ENCODE measurements around the gene MCF2L2.

GRCh38 chr3:183230826-183231225 lies 197.6 kb downstream of the MCF2L2 start:
- TF ChIP-seq EZH2 (IDR thresholded peaks at IDR 0.05; ENCODE audit: borderline replicate concordance, low read depth, low read length, severe bottlenecking) (no peak), CTCF (IDR thresholded peaks at IDR 0.05; ENCODE audit: extremely low read depth in 1 of 2, insufficient read depth in 1 of 2, low read depth in 1 of 2, low read length in 2 of 2) (no peak), POLR2A (IDR thresholded peaks at IDR 0.05; ENCODE audit: low read depth, low read length) (no peak), MAX (IDR thresholded peaks at IDR 0.05; ENCODE audit: insufficient read depth, insufficient read length) (no peak), POLR2AphosphoS5 (IDR thresholded peaks at IDR 0.05; ENCODE audit: insufficient read depth, low read depth, low read length) (no peak), GATA2 (IDR thresholded peaks at IDR 0.05; ENCODE audit: insufficient read depth, insufficient read length, low read depth, low read length) (no peak), JUN (IDR thresholded peaks at IDR 0.05; ENCODE audit: borderline replicate concordance, insufficient read depth, insufficient read length, low read depth) (no peak)
